GM18861 (cell line): ENCODE results near the gene RNF186.
"Not testable (repeated sequence)": the region's sequence is repeated elsewhere in the genome, so short reads cannot be mapped to it uniquely, and the experiment has no call there.

ENCODE experiments used
- ATAC-seq: cut with Tn5 transposase; IDR thresholded peaks from one replicate; pipeline ENCODE4 v1.9.1; 2021; ENCODE audit not compliant: unreplicated experiment

The RNF186 gene

GRCh38 chr1:19825298-19825697 is 10.2 kb upstream of the RNF186 start:
- no peak for ATAC-seq

- no peak for ATAC-seq
These were observed 9.5 kb upstream of the RNF186 start for GRCh38 chr1:19824541-19824940.

- no peak for ATAC-seq
These were observed 9.0 kb upstream of the RNF186 start for GRCh38 chr1:19824036-19824435.

GRCh38 chr1:19819701-19820100 is 4.6 kb upstream of the RNF186 start:
- no peak for ATAC-seq

GRCh38 chr1:19818324-19818723 is 3.2 kb upstream of the RNF186 start:
- no peak for ATAC-seq

- no peak for ATAC-seq
These were observed 2.1 kb upstream of the RNF186 start for GRCh38 chr1:19817160-19817559.

- not testable (repeated sequence) for ATAC-seq
These were observed 1.6 kb upstream of the RNF186 start for GRCh38 chr1:19816737-19817086.

GRCh38 chr1:19815801-19816736 is 986 bp upstream of the RNF186 start:
- ATAC-seq: no peak

GRCh38 chr1:19814244-19814661 is 830 bp downstream of the RNF186 start:
- ATAC-seq: no peak

GRCh38 chr1:19813643-19813960 is 1.5 kb downstream of the RNF186 start:
- no peak for ATAC-seq

GRCh38 chr1:19812875-19813642 is 2.0 kb downstream of the RNF186 start:
- ATAC-seq: no peak

- ATAC-seq: no peak
These were observed 3.8 kb downstream of the RNF186 start for GRCh38 chr1:19811206-19811851.

GRCh38 chr1:19809044-19809750 is 5.9 kb downstream of the RNF186 start:
- no peak for ATAC-seq

GRCh38 chr1:19808351-19808750 is 6.7 kb downstream of the RNF186 start:
- no peak for ATAC-seq

GRCh38 chr1:19804831-19805251 is 10.2 kb downstream of the RNF186 start:
- no peak for ATAC-seq

GRCh38 chr1:19802269-19802668 is 12.8 kb downstream of the RNF186 start:
- ATAC-seq: no peak

GRCh38 chr1:19800076-19800804 is 14.8 kb downstream of the RNF186 start:
- no peak for ATAC-seq

GRCh38 chr1:19799230-19800075 is 15.6 kb downstream of the RNF186 start, which contains the start of gene TMCO4:
Gene TMCO4, minus strand, starts transcription at chr1:19799916. Its CDS starts 19,158 bp downstream, at chr1:19780758.
- ATAC-seq: no peak

- ATAC-seq: no peak
These were observed 16.4 kb downstream of the RNF186 start for GRCh38 chr1:19798486-19799229.
